Thymus (tissue), 11 donors: Measurements from ENCODE around the gene ADGRG3. TPM values are rescaled to one million over a fixed set of nuclear protein-coding genes. Genes with fewer than 3 reads are reported as not detected.
A peak's percentile ranks its signal among the peaks of the same experiment; 100 is the strongest.

Source experiments
- DNase-seq, 9 donors: peaks; one replicate each; pipeline ENCODE4 v3.0.0-alpha.2; 2013; ENCODE audit warnings: low spot score in 9 of 9, low read depth in 6 of 9, missing footprints in 1 of 9
- H3K27ac ChIP-seq, 2 donors: one replicate each; pipeline ENCODE4 v1.5.1; 2013; ENCODE audit warnings: control low read depth in 1 of 2, low read depth in 1 of 2, low read length in 1 of 2, mild to moderate bottlenecking in 1 of 2, moderate library complexity in 1 of 2
- H3K27me3 ChIP-seq, 2 donors: one replicate each; pipeline ENCODE4 v1.5.1; 2013; ENCODE audit warnings: low read length in 1 of 2; ENCODE audit not compliant: control insufficient read depth in 2 of 2, insufficient read depth in 1 of 2
- H3K36me3 ChIP-seq, 2 donors: one replicate each; pipeline ENCODE4 v1.5.1; 2013; ENCODE audit warnings: low read length in 1 of 2, mild to moderate bottlenecking in 1 of 2, moderate library complexity in 1 of 2; ENCODE audit not compliant: control insufficient read depth in 2 of 2, insufficient read depth in 2 of 2
- H3K4me1 ChIP-seq, 2 donors: one replicate each; pipeline ENCODE4 v1.5.1; 2013; ENCODE audit warnings: low read length in 2 of 2; ENCODE audit not compliant: control insufficient read depth in 2 of 2, insufficient read depth in 2 of 2
- H3K4me3 ChIP-seq, 2 donors: one replicate each; pipeline ENCODE4 v1.5.1; 2013; ENCODE audit warnings: low read length in 2 of 2, control low read depth in 1 of 2, mild to moderate bottlenecking in 1 of 2
- H3K9me3 ChIP-seq, 2 donors: one replicate each; pipeline ENCODE4 v1.5.1; 2013; ENCODE audit warnings: low read length in 1 of 2, mild to moderate bottlenecking in 1 of 2; ENCODE audit not compliant: control insufficient read depth in 2 of 2, insufficient read depth in 1 of 2
- WGBS: extraction: QIAGEN DNeasy Blood & Tissue Kit; methylation state at CpG from one replicate; pipeline ENCODE4 v1.1.7; 2013; 5-methylcytosine and 5-hydroxymethylcytosine counted together
- polyA plus RNA-seq: library from polyadenylated mRNA; stranded (reverse); fragments of 200-250 nt; gene quantifications from one replicate; pipeline ENCODE4 v1.2.3, GENCODE V29; 2013
- total RNA-seq: library from RNA; stranded (reverse); fragments of 120-200 nt; gene quantifications from one replicate; pipeline ENCODE4 v1.2.4, GENCODE V29; 2013
- donor health status: healthy.

Gene ADGRG3
- total and polyA plus RNA-seq, 2 donors, result 0.33 to 0.94 TPM

- Histone ChIP-seq H3K27ac (peak overlapping the region; percentile 84 to 94), H3K4me3 (peak overlapping the region; percentile 15 to 42), H3K9me3 (peaks cover 0 to 10% of the 10 kb centered on the region in 2 donors), H3K27me3 (no peaks in the 10 kb centered on the region), H3K36me3 (no peaks in the 10 kb centered on the region), H3K4me1 (peaks cover 14 to 43% of the 10 kb centered on the region in 2 donors)
- 14% methylated on average over 13 of the region's 13 CpGs for WGBS
- DNase-seq, result peak; percentile 55 to 92 (median 76)
Measured at GRCh38 chr16:57689762-57690558, 21.9 kb downstream of the ADGRG3 start.

- H3K4me1 ChIP-seq, result peaks cover 18 to 48% of the 10 kb centered on the region in 2 donors
- no peaks in the 10 kb centered on the region for H3K27me3 ChIP-seq
- no peak for DNase-seq
- H3K9me3 ChIP-seq, result peaks cover 0 to 5% of the 10 kb centered on the region in 2 donors
- H3K27ac ChIP-seq, result no peak overlapping the region
- H3K4me3 ChIP-seq, result no peak overlapping the region
- H3K36me3 ChIP-seq, result no peaks in the 10 kb centered on the region
- WGBS, result 82% methylated on average over 4 of the region's 4 CpGs
Measured at GRCh38 chr16:57690782-57691471, 22.8 kb downstream of the ADGRG3 start.

DNA sequence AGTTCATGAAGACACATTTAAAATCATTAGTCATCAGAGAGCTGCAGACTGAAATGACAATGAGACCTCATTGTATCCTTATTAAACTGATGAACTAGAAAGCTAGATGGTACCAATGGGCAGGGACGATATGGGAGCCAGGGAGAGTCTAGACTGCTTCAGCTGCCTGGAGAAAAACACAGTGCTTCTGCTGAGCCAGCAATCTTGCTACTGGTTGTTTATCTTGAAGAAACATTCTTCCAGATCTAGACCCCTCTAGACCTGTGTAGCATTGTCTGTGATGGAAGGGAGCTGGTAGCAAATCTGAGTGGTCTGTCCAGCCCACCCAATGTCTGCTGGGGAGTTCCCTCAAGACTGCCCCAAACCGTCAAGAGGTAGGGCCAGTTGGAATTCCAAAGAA is 24.5 kb downstream of the ADGRG3 start:
- no peaks in the 10 kb centered on the region for H3K36me3 ChIP-seq
- H3K4me1 ChIP-seq, result peaks cover 18 to 46% of the 10 kb centered on the region in 2 donors
- H3K27me3 ChIP-seq, result no peaks in the 10 kb centered on the region
- H3K9me3 ChIP-seq, result peaks cover 0 to 5% of the 10 kb centered on the region in 2 donors
- 90% methylated on average over 2 of the region's 2 CpGs for WGBS
- no peak overlapping the region for H3K4me3 ChIP-seq
- no peak overlapping the region for H3K27ac ChIP-seq
- no peak for DNase-seq

- no peak overlapping the region for H3K4me3 ChIP-seq
- H3K4me1 ChIP-seq, result peaks cover 18 to 40% of the 10 kb centered on the region in 2 donors
- DNase-seq, result no peak
- H3K27me3 ChIP-seq, result no peaks in the 10 kb centered on the region
- no peak overlapping the region for H3K27ac ChIP-seq
- no peaks in the 10 kb centered on the region for H3K36me3 ChIP-seq
- WGBS, result 92% methylated on average over 4 of the region's 4 CpGs
- H3K9me3 ChIP-seq, result peaks cover 0 to 5% of the 10 kb centered on the region in 2 donors
Measured at GRCh38 chr16:57693550-57693949, 25.4 kb downstream of the ADGRG3 start.

GRCh38 chr16:57694231-57694724 is 26.2 kb downstream of the ADGRG3 start:
- Histone ChIP-seq H3K27ac (no peak overlapping the region), H3K4me3 (peak overlapping the region in 1 of 2 donors; percentile 49)
- DNase-seq, result no peak

GRCh38 chr16:57694725-57695679 is 26.9 kb downstream of the ADGRG3 start, which contains the start of gene DRC7:
DRC7 (plus strand) TSS chr16:57694806; CDS start chr16:57697950, 3,144 bp downstream.
- H3K27ac ChIP-seq, result peak within 1 kb of the TSS in 1 of 2 donors; percentile 45

More at GRCh38 chr16:57694231-57694724, 26.2 kb downstream of the ADGRG3 start:
- 70% methylated on average over 10 of the region's 10 CpGs for WGBS
- no peaks in the 10 kb centered on the region for H3K36me3 ChIP-seq
- peaks cover 0 to 3% of the 10 kb centered on the region in 2 donors for H3K9me3 ChIP-seq
- H3K27me3 ChIP-seq, result no peaks in the 10 kb centered on the region
- H3K4me1 ChIP-seq, result peaks cover 18 to 33% of the 10 kb centered on the region in 2 donors

DNA sequence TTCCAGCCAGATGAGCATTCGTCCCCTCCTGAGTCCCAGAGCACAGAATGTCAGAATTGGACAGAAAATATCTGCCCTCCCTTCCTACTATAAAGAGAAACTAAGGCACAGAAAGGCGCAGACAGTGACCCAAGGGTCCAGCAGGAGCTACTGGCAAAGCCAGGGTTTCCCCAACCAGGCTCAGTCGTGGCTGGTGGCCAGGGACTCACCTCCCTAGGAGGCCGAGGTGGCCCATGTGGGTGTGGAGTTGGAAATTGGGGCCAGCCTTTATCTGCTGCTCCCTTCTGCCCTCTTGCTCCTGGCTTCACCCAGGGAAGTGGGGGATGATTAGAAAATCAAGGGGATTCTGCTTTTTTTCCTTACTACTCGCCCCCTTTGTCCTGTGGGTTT is 27.6 kb downstream of the ADGRG3 start:
- 86% methylated on average over 5 of the region's 5 CpGs for WGBS
- Histone ChIP-seq H3K4me1 (peaks cover 7 to 19% of the 10 kb centered on the region in 2 donors), H3K4me3 (no peak overlapping the region), H3K27ac (no peak overlapping the region), H3K36me3 (no peaks in the 10 kb centered on the region), H3K9me3 (no peaks in the 10 kb centered on the region), H3K27me3 (no peaks in the 10 kb centered on the region)
- DNase-seq, result no peak

More at GRCh38 chr16:57694725-57695679, 26.9 kb downstream of the ADGRG3 start, which contains the start of gene DRC7:
- no peaks in the 10 kb centered on the region for H3K9me3 ChIP-seq
- H3K4me1 ChIP-seq, result peaks cover 12 to 26% of the 10 kb centered on the region in 2 donors
- 20% methylated on average over 8 of the region's 8 CpGs for WGBS
- H3K4me3 ChIP-seq, result peak within 1 kb of the TSS; percentile 34 to 49
- H3K27me3 ChIP-seq, result no peaks in the 10 kb centered on the region
- DNase-seq, result peak; percentile 60 to 87 (median 73)
- H3K36me3 ChIP-seq, result no peaks in the 10 kb centered on the region

DNA sequence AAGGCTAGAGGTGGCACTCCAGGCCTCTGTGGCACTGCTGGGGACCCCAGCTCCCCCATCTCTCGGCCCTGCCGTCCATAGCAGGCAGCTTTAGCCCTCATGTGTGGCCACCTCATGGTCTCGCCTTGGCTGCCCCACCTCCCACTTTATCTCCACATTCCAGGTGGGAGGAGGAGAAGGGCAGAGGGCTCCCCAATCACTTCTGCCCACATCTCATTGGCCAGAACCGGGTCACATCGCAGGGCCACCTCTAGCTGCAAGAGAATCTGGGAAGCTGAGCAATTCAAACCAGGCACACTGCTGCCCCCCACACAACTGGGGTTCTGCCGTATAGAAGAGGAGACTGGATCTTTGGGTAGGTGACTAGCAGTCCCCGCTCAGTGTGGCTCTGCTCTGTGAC is 28.1 kb downstream of the ADGRG3 start:
- H3K36me3 ChIP-seq, result no peaks in the 10 kb centered on the region
- WGBS, result 93% methylated on average over 7 of the region's 7 CpGs
- no peak overlapping the region for H3K4me3 ChIP-seq
- no peaks in the 10 kb centered on the region for H3K9me3 ChIP-seq
- no peak overlapping the region for H3K27ac ChIP-seq
- H3K27me3 ChIP-seq, result no peaks in the 10 kb centered on the region
- H3K4me1 ChIP-seq, result peaks cover 7 to 16% of the 10 kb centered on the region in 2 donors
- no peak for DNase-seq
